ENCODE results near the gene PPP2R5A. TPM values are rescaled to one million over a fixed set of nuclear protein-coding genes. Genes with fewer than 3 reads are reported as not detected.

PPP2R5A gene
- total and polyA plus RNA-seq, 8 donors: 61.1 to 127 (median 108) TPM

GRCh38 chr1:212359794-212360479, 74.7 kb downstream of the PPP2R5A start:
- Histone ChIP-seq H3K27ac (no peak overlapping the region), H3K9me3 (no peaks in the 10 kb centered on the region), H3K4me3 (no peak overlapping the region), H3K36me3 (peaks cover 11 to 88% of the 10 kb centered on the region in 2 donors), H3K27me3 (no peaks in the 10 kb centered on the region), H3K4me1 (no peaks in the 10 kb centered on the region)
- ATAC-seq (no peak), DNase-seq (no peak)
- intact Hi-C loops (cut with DNase I): no loop called here
- TF ChIP-seq, protein P1, sequence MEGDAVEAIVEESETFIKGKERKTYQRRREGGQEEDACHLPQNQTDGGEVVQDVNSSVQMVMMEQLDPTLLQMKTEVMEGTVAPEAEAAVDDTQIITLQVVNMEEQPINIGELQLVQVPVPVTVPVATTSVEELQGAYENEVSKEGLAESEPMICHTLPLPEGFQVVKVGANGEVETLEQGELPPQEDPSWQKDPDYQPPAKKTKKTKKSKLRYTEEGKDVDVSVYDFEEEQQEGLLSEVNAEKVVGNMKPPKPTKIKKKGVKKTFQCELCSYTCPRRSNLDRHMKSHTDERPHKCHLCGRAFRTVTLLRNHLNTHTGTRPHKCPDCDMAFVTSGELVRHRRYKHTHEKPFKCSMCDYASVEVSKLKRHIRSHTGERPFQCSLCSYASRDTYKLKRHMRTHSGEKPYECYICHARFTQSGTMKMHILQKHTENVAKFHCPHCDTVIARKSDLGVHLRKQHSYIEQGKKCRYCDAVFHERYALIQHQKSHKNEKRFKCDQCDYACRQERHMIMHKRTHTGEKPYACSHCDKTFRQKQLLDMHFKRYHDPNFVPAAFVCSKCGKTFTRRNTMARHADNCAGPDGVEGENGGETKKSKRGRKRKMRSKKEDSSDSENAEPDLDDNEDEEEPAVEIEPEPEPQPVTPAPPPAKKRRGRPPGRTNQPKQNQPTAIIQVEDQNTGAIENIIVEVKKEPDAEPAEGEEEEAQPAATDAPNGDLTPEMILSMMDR (IDR thresholded peaks at IDR 0.05): no peak

DNA sequence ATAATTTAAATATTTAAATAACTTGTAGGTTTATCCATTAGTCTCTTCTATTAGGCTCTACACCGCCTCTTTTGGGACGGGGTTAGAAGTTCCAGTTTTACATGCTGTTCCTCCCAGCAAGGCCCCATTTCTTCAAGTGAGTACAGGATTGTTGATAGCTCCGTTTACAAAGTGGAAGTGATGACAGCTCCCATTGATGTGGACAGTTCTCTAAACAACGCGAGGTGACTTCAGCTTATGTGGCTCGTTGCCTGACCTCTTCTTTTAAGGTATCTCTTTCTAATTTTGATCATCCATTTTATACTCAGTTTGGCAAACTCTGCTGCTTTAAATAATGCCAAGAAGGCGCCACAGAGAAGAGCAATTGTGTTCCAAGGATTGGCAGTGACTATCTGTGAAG, 79.8 kb downstream of the PPP2R5A start:
- H3K9me3 ChIP-seq: no peaks in the 10 kb centered on the region
- no peak overlapping the region for H3K4me3 ChIP-seq
- DNase-seq (no peak), ATAC-seq (no peak)
- TF ChIP-seq, protein P1 (IDR thresholded peaks at IDR 0.05): no peak
- intact Hi-C loops (cut with DNase I): loop anchor here in 1 of 2 donors (5.0 kb wide), 1 partner anchor 293 kb away; no protein-coding TSS in a partner anchor
- no peaks in the 10 kb centered on the region for H3K27me3 ChIP-seq
- H3K27ac ChIP-seq: no peak overlapping the region
- no peaks in the 10 kb centered on the region for H3K4me1 ChIP-seq
- H3K36me3 ChIP-seq: peaks cover 0 to 81% of the 10 kb centered on the region in 2 donors

DNA sequence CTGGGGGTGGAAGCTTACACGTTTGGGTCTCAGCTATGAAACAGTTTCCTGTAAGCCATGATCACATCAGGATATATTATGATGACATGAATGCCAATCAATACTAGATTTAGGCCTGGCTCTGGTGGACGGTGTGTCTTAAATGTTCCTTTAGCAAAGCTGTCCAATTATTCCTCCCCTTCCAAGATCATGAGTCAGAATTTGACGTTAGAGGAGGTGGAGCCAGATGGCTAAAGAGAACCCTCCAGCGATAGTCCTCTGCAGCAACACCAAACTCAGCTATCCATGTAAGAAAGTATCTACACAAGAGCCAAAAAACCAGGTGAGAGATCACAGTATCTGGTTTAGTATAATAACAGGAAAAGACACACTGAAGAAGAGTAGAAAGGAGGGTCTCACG, 81.7 kb downstream of the PPP2R5A start:
- ATAC-seq: peak; percentile 33
- intact Hi-C loops (cut with DNase I): loop anchor here in 1 of 2 donors (5.0 kb wide), 1 partner anchor 295 kb away; no protein-coding TSS in a partner anchor
- peaks cover 0 to 62% of the 10 kb centered on the region in 2 donors for H3K36me3 ChIP-seq

GRCh38 chr1:212367474-212368072, 82.4 kb downstream of the PPP2R5A start:
- DNase-seq: no peak
- Histone ChIP-seq H3K27me3 (no peaks in the 10 kb centered on the region), H3K4me3 (no peak overlapping the region), H3K27ac (no peak overlapping the region), H3K4me1 (no peaks in the 10 kb centered on the region), H3K9me3 (no peaks in the 10 kb centered on the region), H3K36me3 (peaks cover 0 to 55% of the 10 kb centered on the region in 2 donors)
- TF ChIP-seq, protein P1 (IDR thresholded peaks at IDR 0.05): no peak
- peak; percentile 34 for ATAC-seq
- intact Hi-C loops (cut with DNase I): loop anchor here in 1 of 2 donors (5.0 kb wide), 1 partner anchor 295 kb away; no protein-coding TSS in a partner anchor

More for the DNA sequence above, 81.7 kb downstream of the PPP2R5A start:
- TF ChIP-seq, protein P1 (IDR thresholded peaks at IDR 0.05): no peak
- no peak overlapping the region for H3K27ac ChIP-seq
- H3K9me3 ChIP-seq: no peaks in the 10 kb centered on the region
- no peaks in the 10 kb centered on the region for H3K4me1 ChIP-seq
- H3K27me3 ChIP-seq: no peaks in the 10 kb centered on the region
- DNase-seq: no peak
- H3K4me3 ChIP-seq: no peak overlapping the region

- TF ChIP-seq, protein P1 (IDR thresholded peaks at IDR 0.05): peak; percentile 71 to 80
Observed at GRCh38 chr1:212368073-212368484, 82.9 kb downstream of the PPP2R5A start.

More at GRCh38 chr1:212368073-212368484, 82.9 kb downstream of the PPP2R5A start:
- DNase-seq (peak in 2 of 4 donors; percentile 18 to 45), ATAC-seq (peak; percentile 97)
- Histone ChIP-seq H3K9me3 (no peaks in the 10 kb centered on the region), H3K4me3 (no peak overlapping the region), H3K4me1 (no peaks in the 10 kb centered on the region), H3K27me3 (no peaks in the 10 kb centered on the region), H3K36me3 (peaks cover 0 to 50% of the 10 kb centered on the region in 2 donors), H3K27ac (no peak overlapping the region)
- intact Hi-C loops (cut with DNase I): loop anchor here in 1 of 2 donors (5.0 kb wide), 1 partner anchor 296 kb away; no protein-coding TSS in a partner anchor
